Epithelial cell of proximal tubule (primary cell): ENCODE results near the gene SFXN3. TPM values are rescaled to one million over a fixed set of nuclear protein-coding genes. Genes with fewer than 3 reads are reported as not detected.

Source experiments
- DNase-seq: peaks from one replicate; pipeline ENCODE4 v3.0.0-alpha.2; 2011; ENCODE audit warnings: low read depth
- H3K4me3 ChIP-seq: 2 replicates; pipeline ENCODE4 v1.5.1; 2011; ENCODE audit warnings: low read depth, mild to moderate bottlenecking, low read length
- CTCF ChIP-seq: conservative IDR thresholded peaks from 2 replicates; pipeline ENCODE4 v1.5.1; 2012; ENCODE audit warnings: low read depth, mild to moderate bottlenecking, low read length
- total RNA-seq: library from RNA; depleted of rRNA; stranded (reverse); fragments of >200 nt; gene quantifications from 2 replicates; pipeline ENCODE4 v1.2.3, GENCODE V29; 2015

Gene SFXN3
- total RNA-seq, 1 donor from 2014 or later = 47.6 TPM

GRCh38 chr10:101044117-101044516, 13.1 kb downstream of the SFXN3 start:
- H3K4me3 ChIP-seq = no peak overlapping the region
- DNase-seq = no peak
- no peak for TF ChIP-seq CTCF

GRCh38 chr10:101046332-101047238, 15.6 kb downstream of the SFXN3 start:
- H3K4me3 ChIP-seq = no peak overlapping the region
- no peak for TF ChIP-seq CTCF
- no peak for DNase-seq

- DNase-seq = no peak
- no peak for TF ChIP-seq CTCF
- no peak overlapping the region for H3K4me3 ChIP-seq
These were observed 16.2 kb downstream of the SFXN3 start for GRCh38 chr10:101047268-101047667.

GRCh38 chr10:101047961-101048892, 17.2 kb downstream of the SFXN3 start:
- DNase-seq = no peak
- TF ChIP-seq CTCF = no peak
- H3K4me3 ChIP-seq = no peak overlapping the region

- peak; percentile 79 for TF ChIP-seq CTCF
- H3K4me3 ChIP-seq = peak overlapping the region; percentile 39
- no peak for DNase-seq
These were observed 19.4 kb downstream of the SFXN3 start for GRCh38 chr10:101050208-101051069.

- TF ChIP-seq CTCF = no peak
- DNase-seq = no peak
- H3K4me3 ChIP-seq = no peak overlapping the region
These were observed 21.3 kb downstream of the SFXN3 start for GRCh38 chr10:101052285-101052684.
